Lower lobe of right lung (tissue), 2 donors: ENCODE data around the gene UBE2R2. TPM values are rescaled to one million over a fixed set of nuclear protein-coding genes. Genes with fewer than 3 reads are reported as not detected.

Source experiments
- ATAC-seq, 2 donors: fragments of 200-7000 bp; cut with Tn5 transposase; one replicate each; pipeline ENCODE4 v1.9.1; 2020 to 2022; ENCODE audit warnings: mild to moderate bottlenecking in 2 of 2, moderate library complexity in 2 of 2
- DNase-seq: peaks from one replicate; pipeline ENCODE4 v3.0.0-alpha.2; 2020
- H3K27ac ChIP-seq: fragments of 200-600 bp; one replicate; pipeline ENCODE4 v1.8.0; 2022
- H3K27me3 ChIP-seq: fragments of 200-600 bp; one replicate; pipeline ENCODE4 v1.8.0; 2022; ENCODE audit warnings: low read depth
- H3K36me3 ChIP-seq: fragments of 200-600 bp; one replicate; pipeline ENCODE4 v1.8.0; 2022; ENCODE audit warnings: mild to moderate bottlenecking
- H3K4me1 ChIP-seq: fragments of 200-600 bp; one replicate; pipeline ENCODE4 v1.8.0; 2022
- H3K4me3 ChIP-seq: fragments of 200-600 bp; one replicate; pipeline ENCODE4 v1.8.0; 2022; ENCODE audit warnings: mild to moderate bottlenecking
- H3K9me3 ChIP-seq: fragments of 200-600 bp; one replicate; pipeline ENCODE4 v1.8.0; 2022
- intact Hi-C: fragments of 100-400 bp; cut with DNase I; formaldehyde crosslinking; loops from one replicate; pipeline ENCODE4 v1.11.0; 2022
- total RNA-seq: library from RNA; stranded (reverse); fragmentation: NEBNext Ultra II Directional; extraction: Animal tissue kit (Norgen Biotek cat#: 25700); gene quantifications from one replicate; pipeline ENCODE4 v1.2.1, GENCODE V29; 2021
- TF ChIP-seq, protein P1 (sequence below): fragments of 200-600 bp; IDR thresholded peaks from one replicate; pipeline ENCODE4 v1.8.0; 2022; ENCODE audit warnings: antibody characterized with exemption, mild to moderate bottlenecking
- donor health status: DM: no; HTN: yes; CAD: no; lungs with severe emphysema.

Gene UBE2R2
- total RNA-seq, 1 donor from 2014 or later: 39.8 TPM

DNA sequence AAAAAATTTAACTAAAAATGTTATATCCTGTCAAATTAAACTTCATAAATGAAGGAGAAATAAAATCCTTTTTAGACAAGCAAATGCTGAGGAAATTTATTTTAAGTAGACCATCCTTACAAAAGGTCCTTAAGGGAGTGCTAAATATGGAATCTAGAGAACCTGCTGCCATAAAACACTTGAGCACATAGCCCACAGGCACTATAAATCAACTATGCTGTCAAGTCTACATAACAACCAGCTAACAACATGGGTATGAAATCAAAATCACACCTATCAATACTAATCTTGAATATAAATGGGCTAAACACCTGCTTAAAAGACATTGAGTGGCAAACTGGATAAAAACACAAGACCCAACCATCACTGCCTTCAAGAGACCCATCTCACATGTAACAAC lies 36.7 kb upstream of the UBE2R2 start:
- Histone ChIP-seq H3K27ac (no peak overlapping the region), H3K27me3 (no peaks in the 10 kb centered on the region), H3K4me3 (no peak overlapping the region), H3K36me3 (no peaks in the 10 kb centered on the region), H3K4me1 (no peaks in the 10 kb centered on the region), H3K9me3 (no peaks in the 10 kb centered on the region)
- ATAC-seq: no peak
- DNase-seq: no peak
- TF ChIP-seq, protein P1, sequence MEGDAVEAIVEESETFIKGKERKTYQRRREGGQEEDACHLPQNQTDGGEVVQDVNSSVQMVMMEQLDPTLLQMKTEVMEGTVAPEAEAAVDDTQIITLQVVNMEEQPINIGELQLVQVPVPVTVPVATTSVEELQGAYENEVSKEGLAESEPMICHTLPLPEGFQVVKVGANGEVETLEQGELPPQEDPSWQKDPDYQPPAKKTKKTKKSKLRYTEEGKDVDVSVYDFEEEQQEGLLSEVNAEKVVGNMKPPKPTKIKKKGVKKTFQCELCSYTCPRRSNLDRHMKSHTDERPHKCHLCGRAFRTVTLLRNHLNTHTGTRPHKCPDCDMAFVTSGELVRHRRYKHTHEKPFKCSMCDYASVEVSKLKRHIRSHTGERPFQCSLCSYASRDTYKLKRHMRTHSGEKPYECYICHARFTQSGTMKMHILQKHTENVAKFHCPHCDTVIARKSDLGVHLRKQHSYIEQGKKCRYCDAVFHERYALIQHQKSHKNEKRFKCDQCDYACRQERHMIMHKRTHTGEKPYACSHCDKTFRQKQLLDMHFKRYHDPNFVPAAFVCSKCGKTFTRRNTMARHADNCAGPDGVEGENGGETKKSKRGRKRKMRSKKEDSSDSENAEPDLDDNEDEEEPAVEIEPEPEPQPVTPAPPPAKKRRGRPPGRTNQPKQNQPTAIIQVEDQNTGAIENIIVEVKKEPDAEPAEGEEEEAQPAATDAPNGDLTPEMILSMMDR: no peak
- intact Hi-C loops: no loop called here

DNA sequence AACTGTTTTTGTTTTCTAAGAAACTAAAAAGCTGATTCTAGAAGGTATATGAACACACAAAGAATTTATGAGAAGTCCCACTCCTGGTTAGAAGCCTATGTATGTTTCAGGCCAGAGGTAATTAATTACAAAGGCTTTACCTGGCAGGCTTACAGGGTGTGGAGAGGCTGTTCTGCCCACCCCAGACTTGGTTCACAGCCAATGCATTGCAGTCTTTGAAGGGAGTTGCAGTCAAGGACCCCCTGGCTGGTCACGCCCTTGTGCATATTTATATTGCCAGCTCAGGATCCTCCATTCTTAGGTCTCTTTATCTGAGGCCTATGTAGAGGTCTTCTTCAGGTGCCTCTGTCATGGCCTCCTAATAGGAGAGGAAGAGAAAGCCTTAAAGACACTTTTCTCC lies 35.2 kb upstream of the UBE2R2 start:
- no peak overlapping the region for H3K27ac ChIP-seq
- TF ChIP-seq, protein P1: no peak
- H3K27me3 ChIP-seq: no peaks in the 10 kb centered on the region
- intact Hi-C loops: no loop called here
- H3K9me3 ChIP-seq: no peaks in the 10 kb centered on the region
- H3K36me3 ChIP-seq: no peaks in the 10 kb centered on the region
- peak; percentile 36 to 51 for ATAC-seq
- H3K4me1 ChIP-seq: no peaks in the 10 kb centered on the region
- no peak overlapping the region for H3K4me3 ChIP-seq
- DNase-seq: no peak

DNA sequence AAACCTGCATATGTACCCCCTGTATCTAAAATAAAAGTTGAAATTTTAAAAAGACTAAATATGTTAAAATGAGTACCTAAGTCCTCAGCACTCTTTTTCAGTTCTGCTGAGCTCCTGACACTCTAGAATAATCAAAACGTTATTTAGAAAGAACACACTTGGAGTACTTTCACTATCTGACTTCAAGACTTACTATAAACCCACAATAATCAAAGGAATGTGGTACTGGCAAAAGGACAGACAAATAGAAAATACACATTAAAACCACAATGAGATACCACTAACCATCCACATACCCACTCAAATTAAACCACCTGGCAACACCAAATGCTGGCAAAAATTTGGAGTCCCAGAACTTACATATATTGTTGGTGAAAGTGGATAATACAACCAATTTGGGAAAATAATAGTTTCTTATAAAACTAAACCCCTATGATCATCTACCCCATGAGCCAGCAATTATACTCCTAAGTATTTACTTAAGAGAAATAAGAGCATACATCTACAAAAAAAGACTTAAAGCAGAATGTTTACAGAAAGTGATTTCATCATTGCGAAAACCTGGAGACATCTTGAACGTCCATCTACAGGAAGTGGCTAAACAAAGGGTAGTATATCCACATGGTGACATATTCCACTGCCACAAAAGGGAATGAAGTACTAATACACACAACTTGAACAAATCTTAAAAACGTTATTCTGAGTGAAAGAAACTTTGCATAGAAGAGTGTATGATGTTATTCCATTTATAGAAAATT lies 34.4 kb upstream of the UBE2R2 start:
- no peaks in the 10 kb centered on the region for H3K4me1 ChIP-seq
- no peaks in the 10 kb centered on the region for H3K27me3 ChIP-seq
- H3K9me3 ChIP-seq: no peaks in the 10 kb centered on the region
- TF ChIP-seq, protein P1: no peak
- H3K4me3 ChIP-seq: no peak overlapping the region
- intact Hi-C loops: no loop called here
- no peaks in the 10 kb centered on the region for H3K36me3 ChIP-seq
- no peak for DNase-seq
- ATAC-seq: peak; percentile 31 to 65
- no peak overlapping the region for H3K27ac ChIP-seq

DNA sequence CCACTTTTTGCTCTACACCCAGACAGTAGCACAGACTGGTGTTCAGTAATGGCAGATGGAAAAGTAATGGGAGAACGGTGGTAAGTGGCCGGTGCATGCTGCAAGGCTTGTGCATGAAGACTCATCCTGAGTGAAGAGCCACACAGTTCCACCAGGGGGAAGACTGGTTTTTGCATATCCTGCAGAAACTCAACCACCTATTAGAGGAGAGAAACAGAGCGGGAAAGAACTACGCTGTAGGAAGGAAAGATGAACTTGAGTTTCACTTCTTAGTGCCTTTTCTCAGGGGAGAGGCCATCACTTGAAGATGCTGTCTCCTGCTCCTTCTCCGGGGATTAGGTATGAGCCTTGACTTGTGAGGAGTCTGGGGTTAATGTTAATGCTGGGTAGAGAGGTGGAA lies 31.0 kb upstream of the UBE2R2 start:
- H3K36me3 ChIP-seq: no peaks in the 10 kb centered on the region
- TF ChIP-seq, protein P1: no peak
- no peak overlapping the region for H3K27ac ChIP-seq
- no peaks in the 10 kb centered on the region for H3K4me1 ChIP-seq
- intact Hi-C loops: no loop called here
- no peaks in the 10 kb centered on the region for H3K9me3 ChIP-seq
- no peak overlapping the region for H3K4me3 ChIP-seq
- ATAC-seq: no peak
- no peaks in the 10 kb centered on the region for H3K27me3 ChIP-seq
- no peak for DNase-seq

DNA sequence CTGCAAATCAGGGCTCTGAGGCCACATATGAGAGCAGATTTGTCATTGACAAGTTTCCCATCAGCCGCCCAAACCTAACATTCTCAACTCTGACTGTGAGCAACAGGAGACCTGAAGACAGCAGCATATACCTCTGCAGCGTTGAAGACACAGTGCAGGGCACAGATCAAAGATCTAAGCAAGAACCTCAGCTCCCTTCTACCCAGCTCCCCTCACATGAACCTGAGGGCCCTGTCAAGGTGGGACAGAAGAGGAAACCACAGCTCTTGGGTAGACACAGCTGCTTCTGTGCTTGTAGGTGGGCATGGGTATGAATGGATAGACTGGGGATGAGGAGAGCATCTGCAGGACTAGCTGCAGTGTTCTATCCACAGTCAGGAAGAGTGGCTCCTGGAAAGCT lies 30.3 kb upstream of the UBE2R2 start:
- Histone ChIP-seq H3K9me3 (no peaks in the 10 kb centered on the region), H3K27ac (no peak overlapping the region), H3K27me3 (no peaks in the 10 kb centered on the region), H3K4me1 (no peaks in the 10 kb centered on the region), H3K4me3 (no peak overlapping the region), H3K36me3 (no peaks in the 10 kb centered on the region)
- TF ChIP-seq, protein P1: no peak
- intact Hi-C loops: no loop called here
- DNase-seq: no peak
- ATAC-seq: no peak
